HG03159 (cell line): ENCODE measurements around the gene KISS1R.

Experiments used
- ATAC-seq: cut with Tn5 transposase; IDR thresholded peaks from one replicate; pipeline ENCODE4 v1.9.1; 2021; ENCODE audit warnings: mild to moderate bottlenecking, moderate library complexity; ENCODE audit not compliant: unreplicated experiment

The KISS1R gene

DNA sequence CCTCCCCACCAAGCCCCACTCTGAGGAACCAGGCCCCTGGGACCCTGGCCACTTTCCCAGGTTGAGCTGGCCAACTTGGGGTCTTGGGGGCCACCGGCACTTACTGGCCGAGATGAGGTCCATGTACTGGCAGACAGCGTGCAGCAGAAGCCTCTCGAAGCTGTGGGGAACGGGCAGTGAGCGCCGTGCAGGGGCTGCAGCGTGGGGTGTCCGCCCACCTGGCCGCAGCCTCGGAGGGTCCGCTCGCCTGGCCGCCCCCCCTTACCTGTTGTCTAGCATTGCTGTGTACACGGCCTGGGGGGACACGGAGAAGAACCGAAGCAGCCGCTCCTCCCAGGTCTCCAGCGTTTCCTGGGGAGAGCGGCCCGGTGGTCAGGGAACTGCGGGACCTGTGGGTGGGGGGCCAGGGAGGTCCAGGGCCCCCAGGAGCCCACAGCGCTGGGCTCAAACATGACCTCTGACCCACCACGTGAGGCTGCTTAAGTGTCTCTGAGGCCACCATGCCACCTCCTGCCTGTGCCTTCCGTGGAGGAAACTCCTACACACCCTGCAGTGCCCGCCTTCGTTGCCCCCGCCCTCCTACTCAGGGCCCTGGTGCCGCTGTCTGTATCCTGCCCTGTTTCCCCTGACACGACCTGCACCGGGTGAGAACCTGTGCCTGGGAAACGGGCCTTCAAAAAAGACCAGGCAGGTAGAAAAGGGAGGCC is 17.6 kb upstream of the KISS1R start:
- ATAC-seq: no peak

DNA sequence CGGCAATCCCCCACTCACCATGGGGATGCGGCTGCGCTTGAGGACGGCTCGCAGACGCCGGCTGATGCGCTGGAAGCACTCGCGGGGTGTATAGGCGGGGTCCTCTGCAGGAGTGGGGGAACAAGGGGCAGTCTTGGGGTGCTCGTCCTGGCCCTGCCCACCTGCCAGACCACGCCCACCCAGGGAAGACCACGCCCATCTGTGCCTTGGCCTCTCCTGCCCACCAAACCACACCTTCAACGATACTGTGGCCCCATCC is 17.2 kb upstream of the KISS1R start:
- ATAC-seq: no peak

DNA sequence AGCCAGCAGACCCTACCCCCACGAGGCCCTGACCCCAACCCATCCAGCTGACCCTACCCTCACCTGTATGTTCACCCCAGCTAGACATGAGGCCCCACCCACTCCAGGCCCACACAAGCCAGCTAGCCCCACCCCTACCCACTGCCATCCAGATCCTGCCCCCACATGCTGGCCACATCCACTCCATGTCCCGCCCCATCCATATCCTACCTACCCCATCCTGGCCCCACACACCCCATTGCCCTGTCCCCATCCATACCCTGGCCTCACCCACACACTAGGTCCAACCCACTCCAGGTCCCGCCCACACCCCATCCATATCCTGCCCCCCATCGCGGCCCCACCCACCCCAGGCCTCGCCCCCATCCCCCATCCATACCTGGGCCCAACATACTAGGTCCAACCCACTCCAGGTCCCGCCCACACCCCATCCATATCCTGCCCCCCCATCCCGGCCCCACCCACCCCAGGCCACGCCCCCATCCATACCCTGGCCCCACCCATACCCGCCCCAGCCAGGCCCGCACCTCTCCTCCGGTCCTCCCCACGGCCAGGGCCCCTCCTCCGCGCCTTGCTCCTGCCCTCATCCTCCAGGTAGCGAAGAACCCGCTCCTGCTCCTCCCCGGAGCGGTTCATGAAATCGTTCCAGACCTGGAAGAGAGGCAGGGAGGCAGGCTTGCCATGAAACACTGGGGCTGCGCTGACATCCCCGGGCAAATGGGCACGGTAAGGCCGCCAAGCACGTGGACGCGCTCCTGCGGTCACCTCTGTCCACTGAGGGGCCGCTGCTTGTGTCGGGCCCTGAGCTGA is 16.6 kb upstream of the KISS1R start:
- ATAC-seq: no peak

DNA sequence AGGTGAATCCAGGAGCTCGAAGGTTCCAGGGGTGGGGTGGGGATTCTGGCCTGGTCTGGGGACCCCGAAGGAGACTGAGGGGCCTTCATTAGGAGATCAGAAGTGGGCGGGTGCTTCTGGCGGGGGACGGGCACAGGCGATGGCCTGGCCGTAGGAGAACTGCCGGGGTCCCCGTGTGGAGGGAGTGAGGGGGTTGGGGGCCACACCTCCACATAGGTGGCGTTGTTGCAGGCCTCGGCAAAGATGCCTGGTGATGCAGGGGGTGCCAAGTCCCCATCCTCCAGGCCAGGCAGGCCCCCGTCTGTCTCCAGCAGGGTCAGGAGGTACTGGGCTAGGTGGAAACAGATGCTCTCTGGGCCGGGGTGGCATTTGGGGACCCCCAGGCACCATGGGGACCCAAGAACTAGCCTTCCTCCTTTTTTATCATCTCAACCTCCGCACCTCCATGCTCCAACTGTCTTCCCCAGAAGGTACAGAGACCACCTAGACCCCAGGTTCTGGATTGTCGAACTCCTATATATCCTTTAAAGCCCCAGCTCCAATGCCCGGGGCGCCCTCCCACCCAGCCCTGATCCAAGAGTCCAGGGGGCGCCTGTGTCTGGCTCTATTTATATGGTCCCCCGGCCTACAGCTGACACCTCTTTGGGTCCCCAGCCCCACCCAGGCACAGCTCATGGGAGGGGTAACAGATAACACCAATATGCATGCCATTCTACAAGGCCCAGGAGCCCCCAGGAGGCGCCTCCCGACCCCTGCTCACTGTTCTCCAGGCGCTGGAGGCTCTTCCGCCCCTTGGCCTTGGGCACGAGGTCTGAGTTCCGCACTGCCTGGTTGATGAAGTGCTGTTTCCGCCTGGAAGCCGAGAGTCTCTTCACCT is 15.7 kb upstream of the KISS1R start:
- ATAC-seq: no peak

DNA sequence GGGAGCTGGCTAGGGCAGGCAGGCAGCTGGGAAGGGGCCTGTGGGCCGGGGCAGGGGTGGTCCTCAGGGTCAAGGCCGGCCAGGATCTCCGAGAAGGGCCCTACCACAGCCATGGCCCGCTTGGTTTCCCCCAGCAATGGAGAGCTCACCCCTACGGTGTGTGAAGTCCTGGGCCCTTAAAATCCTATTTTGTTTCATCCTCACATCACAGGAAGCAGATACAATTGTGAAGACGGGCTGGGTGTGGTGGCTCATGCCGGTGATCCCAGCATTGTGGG is 15.1 kb upstream of the KISS1R start:
- no peak for ATAC-seq

DNA sequence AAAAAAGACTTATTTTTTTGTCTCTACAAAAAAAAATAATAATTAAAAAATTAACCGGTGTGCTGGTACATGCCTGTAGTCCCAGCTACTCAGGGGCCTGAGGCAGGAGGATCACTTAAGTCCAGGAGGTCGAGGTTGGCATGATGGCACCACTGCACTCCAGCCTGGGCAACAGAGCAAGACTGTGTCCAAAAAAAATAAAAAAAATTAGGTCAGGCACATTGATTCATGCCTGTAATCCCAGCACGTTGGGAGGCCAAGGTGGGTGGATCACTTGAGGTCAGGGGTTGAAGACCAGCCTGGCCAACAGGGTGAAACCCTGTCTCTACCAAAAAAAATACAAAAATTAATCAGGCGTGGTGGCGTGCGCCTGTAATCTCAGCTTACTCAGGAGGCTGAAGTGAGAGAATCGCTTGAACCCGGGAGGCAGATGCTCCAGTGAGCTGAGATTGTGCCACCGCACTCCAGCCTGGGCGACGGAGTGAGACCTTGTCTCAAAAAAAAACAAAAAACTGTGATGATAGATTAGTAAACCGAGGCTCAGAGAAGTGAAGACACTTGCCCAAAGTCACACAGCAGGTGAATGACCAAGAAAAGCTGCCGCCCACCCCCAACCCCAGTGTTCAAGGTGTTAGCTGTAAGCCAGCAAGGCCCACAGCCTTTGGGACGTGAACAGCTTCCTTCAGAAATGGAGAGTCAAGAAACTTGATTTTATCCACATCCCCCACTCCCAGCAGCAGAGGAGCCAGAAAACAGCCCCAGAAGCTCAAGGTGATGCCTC is 14.5 kb upstream of the KISS1R start:
- ATAC-seq: no peak

DNA sequence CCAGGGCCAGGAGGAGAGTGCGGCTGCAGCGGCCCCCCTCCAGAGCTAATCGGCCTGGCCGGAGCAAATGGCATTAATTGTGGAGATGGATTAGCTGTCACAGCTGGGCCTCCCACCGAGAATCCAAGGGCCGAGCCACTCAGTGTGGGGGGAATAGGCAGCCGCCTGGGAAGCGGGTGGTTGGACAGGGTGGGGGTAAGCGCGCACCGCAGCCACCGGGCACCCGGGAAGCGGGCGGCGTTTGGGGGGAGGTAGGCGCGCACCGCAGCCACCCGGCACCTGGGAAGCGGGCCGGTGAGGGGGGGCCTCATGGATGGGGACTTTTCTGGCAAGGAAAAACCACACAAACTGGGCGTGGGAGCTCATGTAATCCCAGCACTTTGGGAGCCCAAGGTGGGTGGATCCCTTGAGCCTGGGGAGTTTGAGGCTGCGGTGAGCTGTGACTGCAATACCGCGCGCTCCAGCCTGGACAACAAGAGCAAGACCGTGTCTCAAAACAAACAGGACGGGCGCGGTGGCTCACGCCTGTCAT is 13.8 kb upstream of the KISS1R start:
- ATAC-seq: no peak

DNA sequence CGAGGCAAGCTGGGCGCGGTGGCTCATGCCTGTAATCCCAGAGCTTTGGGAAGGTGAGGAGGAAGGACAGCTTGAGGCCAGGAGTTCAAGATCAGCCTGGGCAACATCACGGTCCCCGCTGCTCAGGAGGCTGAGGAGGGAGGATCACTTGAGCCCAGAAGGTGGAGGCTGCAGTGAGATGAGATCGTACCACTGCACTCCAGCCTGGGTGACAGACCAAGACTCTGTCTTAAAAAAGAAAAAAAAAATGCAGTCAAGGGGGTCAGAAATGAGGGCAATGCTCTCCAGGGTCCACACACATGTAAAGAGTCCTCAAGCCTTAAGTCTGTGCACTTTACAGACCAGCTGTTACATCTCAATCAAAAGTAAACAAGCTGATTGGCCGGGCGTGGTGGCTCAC is 12.6 kb upstream of the KISS1R start:
- ATAC-seq: no peak

DNA sequence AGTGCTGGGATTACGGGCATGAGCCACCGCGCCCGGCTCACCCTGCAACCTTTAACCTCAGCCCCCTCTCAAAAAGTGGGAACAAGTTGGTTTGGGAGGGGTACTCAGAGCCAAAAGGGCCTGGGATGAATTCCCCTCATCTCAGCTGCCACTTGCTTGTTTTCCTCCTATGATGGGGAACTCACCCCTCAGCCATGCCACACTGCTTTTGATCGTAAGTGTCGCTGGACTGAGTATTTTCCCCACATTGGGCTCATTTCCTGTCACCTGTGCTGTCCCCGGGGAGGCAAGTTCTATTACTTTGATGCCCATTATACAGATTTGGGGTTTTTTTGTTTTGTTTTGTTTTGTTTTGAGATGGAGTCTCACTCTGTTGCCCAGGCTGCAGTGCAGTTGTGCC is 10.7 kb upstream of the KISS1R start:
- no peak for ATAC-seq

DNA sequence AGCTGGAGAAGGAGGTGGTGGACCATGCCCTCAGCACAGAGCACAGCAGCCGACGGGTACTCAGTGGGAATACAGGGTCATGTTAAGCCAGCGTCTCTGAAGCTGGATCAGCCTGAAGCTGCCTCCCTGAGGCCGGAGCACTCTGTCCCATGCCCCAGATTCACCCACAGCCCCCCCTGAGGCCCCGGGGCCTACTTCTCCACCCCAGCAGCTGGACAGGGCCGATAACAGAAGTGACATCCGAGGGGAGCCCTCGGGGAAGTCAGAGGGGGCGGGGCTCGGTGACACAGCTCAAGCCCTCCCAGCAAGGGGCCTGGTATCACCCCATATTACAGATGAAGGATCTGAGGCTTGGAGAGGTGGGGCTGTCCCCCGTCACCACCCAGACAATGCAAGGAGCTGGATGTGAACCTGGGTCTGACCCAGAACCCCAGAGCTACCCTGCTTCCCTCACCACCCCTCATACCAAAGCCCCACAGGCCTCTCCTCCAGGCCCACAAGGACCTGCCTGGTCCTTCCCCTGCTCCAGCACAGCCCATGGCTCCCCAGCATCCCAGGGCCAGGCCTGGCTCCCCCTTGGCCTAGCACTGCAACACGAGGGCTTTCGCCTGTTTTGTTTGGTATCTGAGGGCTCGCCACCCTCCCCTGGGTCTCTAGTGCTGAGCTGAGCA is 9.8 kb upstream of the KISS1R start:
- ATAC-seq: no peak

DNA sequence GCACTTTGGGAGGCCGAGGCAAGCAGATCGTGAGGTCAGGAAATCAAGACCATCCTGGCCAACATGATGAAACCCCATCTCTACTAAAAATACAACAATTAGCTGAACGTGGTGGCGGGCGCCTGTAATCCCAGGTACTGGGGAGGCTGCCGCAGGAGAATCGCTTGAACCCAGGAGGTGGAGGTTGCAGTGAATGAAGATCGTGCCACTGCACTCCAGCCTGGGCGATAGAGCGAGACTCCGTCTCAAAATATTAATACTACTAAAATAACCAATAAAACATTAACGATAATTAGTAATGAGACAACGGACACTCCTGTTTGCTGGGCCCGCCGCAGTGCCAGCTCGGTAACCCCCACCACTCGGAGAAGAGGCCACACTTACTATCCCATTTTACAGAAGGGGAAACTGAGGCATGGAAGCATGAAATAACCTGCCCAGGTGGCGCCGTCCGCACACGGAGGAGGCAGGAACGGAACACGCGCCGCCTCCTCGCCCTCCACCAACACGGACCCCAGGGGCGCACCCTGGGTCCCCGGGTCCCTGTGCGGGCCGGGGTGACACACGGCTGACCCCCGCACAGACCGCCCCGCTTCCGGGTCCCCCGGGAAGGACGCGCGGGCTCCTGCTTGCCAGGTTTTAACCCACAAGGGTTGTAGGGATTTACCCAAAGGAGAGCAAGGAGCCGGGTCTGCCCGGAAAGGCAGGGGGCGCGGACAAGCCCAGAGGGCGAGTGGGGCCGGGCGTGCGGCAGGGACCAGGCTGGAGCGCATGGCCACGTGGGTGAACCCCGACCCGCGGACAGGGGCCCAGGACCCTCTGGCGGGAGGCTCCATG is 5.7 kb upstream of the KISS1R start:
- ATAC-seq: no peak

DNA sequence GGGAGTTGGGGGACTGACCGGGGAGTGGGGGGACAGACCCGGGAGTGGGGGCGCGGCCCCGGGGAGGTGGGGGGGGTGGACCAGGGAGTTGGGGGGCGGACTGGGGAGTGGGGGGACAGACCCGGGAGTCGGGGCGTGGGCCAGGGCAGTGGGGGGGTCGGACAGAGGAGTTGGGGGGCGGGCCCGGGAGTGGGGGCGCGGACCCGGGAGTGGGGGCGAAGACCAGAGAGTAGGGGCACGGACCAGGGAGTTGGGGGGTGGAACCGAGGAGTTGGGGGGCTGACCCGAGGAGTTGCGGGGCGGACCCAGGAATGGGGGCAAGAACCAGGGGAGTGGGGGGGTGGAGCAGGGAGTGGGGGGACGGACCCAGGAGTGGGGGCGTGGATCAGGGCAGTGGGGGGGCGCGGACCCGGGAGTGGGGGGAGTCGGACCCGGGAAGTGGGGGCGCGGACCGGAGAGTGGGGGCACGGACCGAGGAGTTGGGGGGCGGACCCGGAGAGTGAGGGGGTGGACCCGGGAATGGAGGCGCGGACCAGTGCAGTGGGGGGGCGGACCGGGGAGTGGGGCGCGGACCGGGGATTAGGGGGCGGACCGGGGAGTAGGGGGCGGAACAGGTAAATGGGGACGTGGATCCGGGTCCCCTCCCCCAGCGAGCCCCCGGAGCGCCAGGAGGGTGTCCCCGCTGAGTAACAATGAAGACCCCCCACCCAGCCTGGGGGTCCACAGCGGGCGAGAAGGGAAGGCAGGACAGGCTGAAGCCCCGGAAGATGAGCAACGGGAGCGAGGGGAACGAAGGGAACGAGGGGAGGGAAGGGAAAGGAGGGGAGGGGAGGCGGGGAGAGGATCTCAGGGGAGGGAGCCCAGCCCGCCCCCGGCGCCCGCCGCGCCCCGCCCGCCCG is 4.7 kb upstream of the KISS1R start:
- no peak for ATAC-seq

DNA sequence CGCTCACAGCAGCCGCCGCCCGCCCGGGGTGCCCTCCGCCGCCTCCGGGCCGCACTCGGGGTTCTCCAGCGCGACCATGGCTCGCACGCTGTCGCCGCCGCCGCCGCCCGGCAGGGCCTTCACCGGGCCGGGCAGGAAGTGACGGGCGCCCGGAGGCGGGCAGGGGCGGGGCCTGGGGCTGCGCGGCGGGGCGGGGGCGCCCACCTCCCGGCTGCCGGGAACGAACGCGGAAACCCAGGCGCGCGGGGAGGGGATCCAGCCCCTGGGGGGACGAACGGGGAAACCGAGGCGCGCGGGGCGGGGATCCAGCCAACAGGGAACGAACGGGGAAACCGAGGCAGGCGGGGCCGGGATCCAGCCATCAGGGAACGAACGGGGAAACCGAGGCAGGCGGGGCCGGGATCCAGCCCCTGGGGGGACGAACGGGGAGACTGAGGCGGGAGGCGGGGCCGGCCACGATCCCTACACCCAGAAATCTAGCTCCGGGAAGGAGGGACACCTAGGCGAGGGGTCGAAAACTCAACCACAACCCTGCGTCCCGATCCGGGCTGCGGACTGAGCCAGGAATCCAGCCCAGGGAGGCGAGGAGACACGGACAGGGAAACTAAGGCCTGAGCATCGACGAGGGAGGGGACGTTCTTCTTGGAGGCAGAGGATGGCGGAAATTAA is 3.9 kb upstream of the KISS1R start, which contains the start of gene R3HDM4:
Gene R3HDM4, minus strand, starts transcription at position 140 of the 669 bp plus-strand sequence. Its CDS starts 62 bp downstream, at position 78.
- peak; percentile 46 for ATAC-seq

DNA sequence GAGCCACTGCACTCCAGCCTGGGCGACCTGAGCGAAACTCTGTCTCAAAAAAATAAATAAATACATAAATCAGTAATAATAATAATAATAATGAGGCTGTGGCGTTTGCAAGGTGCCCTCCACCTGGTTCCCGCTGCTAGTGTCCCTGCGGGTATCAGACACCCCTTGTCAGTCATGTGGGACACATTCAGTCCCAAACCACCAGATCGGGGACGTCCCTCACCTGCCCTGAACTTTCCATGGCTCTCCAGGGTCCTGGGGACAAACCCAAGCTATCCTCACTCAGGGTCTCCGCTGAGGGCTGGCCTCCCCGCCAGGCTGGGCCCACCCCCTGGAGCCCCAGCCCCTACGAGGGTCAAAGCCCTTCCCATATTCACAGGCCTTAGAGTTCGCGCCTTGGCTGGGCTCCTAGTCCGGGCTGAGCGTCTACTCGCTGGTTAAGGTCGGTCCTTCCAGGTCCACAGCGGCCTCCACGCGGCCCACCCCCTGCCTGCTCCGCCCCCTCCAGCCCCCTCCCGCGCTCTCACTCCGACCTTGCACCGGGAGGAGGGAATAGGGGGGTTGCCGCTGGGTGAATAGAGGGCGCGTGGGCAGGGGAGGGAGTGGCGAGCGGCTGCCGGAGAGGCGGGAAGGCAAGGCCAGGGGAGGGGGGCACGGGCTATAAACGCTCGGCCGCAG is 349 bp upstream of the KISS1R start:
- no peak for ATAC-seq

DNA sequence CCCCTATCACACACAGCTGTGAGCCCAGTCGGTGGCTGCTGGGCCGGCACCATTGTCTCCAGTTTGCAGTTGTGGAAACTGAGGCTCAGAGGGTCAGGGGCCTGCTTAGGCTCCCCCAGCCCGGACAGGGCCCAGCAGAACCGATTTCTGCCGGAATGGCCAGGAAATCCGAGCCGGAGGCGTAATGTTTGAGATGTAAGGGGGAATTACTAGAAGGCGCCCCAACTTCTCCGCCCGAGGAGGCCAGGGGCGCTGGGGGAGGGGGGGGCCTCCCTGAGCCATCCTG is 962 bp downstream of the KISS1R start:
- ATAC-seq: no peak

DNA sequence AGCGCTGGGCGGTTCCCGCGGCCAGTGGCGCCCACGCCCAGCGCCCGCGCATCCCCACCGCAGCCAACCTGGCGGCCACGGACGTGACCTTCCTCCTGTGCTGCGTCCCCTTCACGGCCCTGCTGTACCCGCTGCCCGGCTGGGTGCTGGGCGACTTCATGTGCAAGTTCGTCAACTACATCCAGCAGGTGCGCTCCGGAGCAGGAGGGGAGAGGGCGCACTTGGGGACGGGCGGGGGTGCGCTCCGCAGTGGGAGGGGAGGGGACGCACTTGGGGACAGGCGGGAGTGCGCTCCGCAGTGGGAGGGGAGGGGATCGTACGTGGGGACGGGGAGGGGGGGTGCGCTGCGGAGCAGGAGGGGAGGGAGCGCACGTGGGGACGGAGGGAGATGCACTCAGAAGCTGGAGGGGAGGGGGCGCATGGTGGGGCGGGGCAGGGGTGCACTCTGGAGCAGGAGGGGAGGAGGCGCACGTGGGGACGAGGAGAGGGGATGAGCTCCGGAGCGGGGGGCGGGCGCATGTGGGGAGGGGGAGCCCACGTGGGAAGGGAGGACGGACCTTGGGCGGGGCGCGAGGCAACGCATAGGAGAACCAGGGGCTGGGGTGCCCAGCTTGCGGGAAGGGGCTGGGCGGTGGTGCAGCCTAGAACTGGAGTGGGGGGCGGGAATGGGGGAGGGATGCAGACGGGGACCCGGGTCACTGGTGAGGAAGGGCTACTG is 1.5 kb downstream of the KISS1R start:
- no peak for ATAC-seq
